Measurements from ENCODE around the gene NCK2.

- TF ChIP-seq ZBTB33 (IDR thresholded peaks at IDR 0.05; ENCODE audit: borderline replicate concordance, low read depth): no peak
- TF ChIP-seq CTCF (IDR thresholded peaks at IDR 0.05): no peak
Measured at GRCh38 chr2:105870858-105871257, 126.1 kb downstream of the NCK2 start.

All from SK-N-SH (cell line).